Neuronal stem cell (in vitro differentiated cells): ENCODE data around the gene MUC6.

Experiments
- DNase-seq: peaks from one replicate; pipeline ENCODE4 v3.0.0-alpha.2; 2013; ENCODE audit warnings: low spot score
- H2AFZ ChIP-seq: one replicate; pipeline ENCODE4 v1.6.1; 2013; ENCODE audit warnings: mild to moderate bottlenecking, low read length, inconsistent platforms
- H2AK5ac ChIP-seq: 2 replicates; pipeline ENCODE4 v1.6.1; 2013; ENCODE audit warnings: low read depth, mild to moderate bottlenecking, inconsistent platforms, low read length, moderate library complexity, mixed read lengths
- H2BK120ac ChIP-seq: 2 replicates; pipeline ENCODE4 v1.6.1; 2013; ENCODE audit warnings: low read depth, mild to moderate bottlenecking, inconsistent platforms, low read length, moderate library complexity, mixed read lengths
- H2BK12ac ChIP-seq: one replicate; pipeline ENCODE4 v1.6.1; 2013; ENCODE audit warnings: low read length, inconsistent platforms
- H2BK15ac ChIP-seq: 2 replicates; pipeline ENCODE4 v1.6.1; 2013; ENCODE audit warnings: mild to moderate bottlenecking, low read length, inconsistent platforms, mixed read lengths
- H2BK5ac ChIP-seq: one replicate; pipeline ENCODE4 v1.6.1; 2013; ENCODE audit warnings: inconsistent platforms, mild to moderate bottlenecking, low read length, moderate library complexity
- H3K14ac ChIP-seq: one replicate; pipeline ENCODE4 v1.6.1; 2013; ENCODE audit warnings: low read length, inconsistent platforms
- H3K18ac ChIP-seq: 2 replicates; pipeline ENCODE4 v1.6.1; 2013; ENCODE audit warnings: low read length, inconsistent platforms
- H3K23ac ChIP-seq: 2 replicates; pipeline ENCODE4 v1.6.1; 2013; ENCODE audit warnings: low read depth, mild to moderate bottlenecking, mixed read lengths, low read length, inconsistent platforms; ENCODE audit not compliant: poor library complexity
- H3K27ac ChIP-seq: replicated peaks from 3 replicates; pipeline ENCODE4 v1.5.1; 2013; ENCODE audit warnings: low read length, inconsistent platforms
- H3K27me3 ChIP-seq, 3 experiments: 2 replicates each; pipeline ENCODE4 v1.6.1; 2013; ENCODE audit warnings: low read length in 3 of 3, mild to moderate bottlenecking in 2 of 3, inconsistent platforms in 1 of 3, low read depth in 1 of 3, mixed read lengths in 1 of 3, moderate library complexity in 1 of 3; ENCODE audit not compliant: control insufficient read depth in 3 of 3, insufficient read depth in 3 of 3
- H3K36me3 ChIP-seq, 2 donors: replicated peaks in 1 of 2; 2 replicates each; pipeline ENCODE4 v1.6.1; 2013; ENCODE audit warnings: low read length in 2 of 2; ENCODE audit not compliant: control insufficient read depth in 2 of 2, insufficient read depth in 2 of 2
- H3K4ac ChIP-seq: 2 replicates; pipeline ENCODE4 v1.6.1; 2013; ENCODE audit warnings: inconsistent platforms, mild to moderate bottlenecking, low read length, moderate library complexity
- H3K4me1 ChIP-seq, 2 donors: 1 replicate in 1 of 2; 2 replicates in 1 of 2; pipeline ENCODE4 v1.6.1; 2013; ENCODE audit warnings: low read length in 2 of 2, low read depth in 1 of 2; ENCODE audit not compliant: control insufficient read depth in 2 of 2, insufficient read depth in 1 of 2
- H3K4me2 ChIP-seq: one replicate; pipeline ENCODE4 v1.6.1; 2013; ENCODE audit warnings: mild to moderate bottlenecking, low read length, inconsistent platforms; ENCODE audit not compliant: insufficient read depth, poor library complexity, severe bottlenecking
- H3K4me3 ChIP-seq, 2 donors: 2 replicates each; pipeline ENCODE4 v1.5.1; 2013; ENCODE audit warnings: low read length in 2 of 2, mild to moderate bottlenecking in 2 of 2, inconsistent platforms in 1 of 2, moderate library complexity in 1 of 2
- H3K79me1 ChIP-seq: one replicate; pipeline ENCODE4 v1.6.1; 2013; ENCODE audit warnings: low read depth, mild to moderate bottlenecking, inconsistent platforms, low read length, moderate library complexity
- H3K9ac ChIP-seq: one replicate; pipeline ENCODE4 v1.6.1; 2013; ENCODE audit warnings: mild to moderate bottlenecking, low read depth, low read length, inconsistent platforms; ENCODE audit not compliant: poor library complexity
- H3K9me3 ChIP-seq, 2 donors: replicated peaks in 1 of 2; 2 replicates each; pipeline versions ENCODE3 to v1.6.1; 2013; ENCODE audit warnings: low read length in 2 of 2, mild to moderate bottlenecking in 2 of 2, inconsistent platforms in 1 of 2, low read depth in 1 of 2, mixed read lengths in 1 of 2, moderate library complexity in 1 of 2; ENCODE audit not compliant: control insufficient read depth in 2 of 2, insufficient read depth in 1 of 2
- H4K8ac ChIP-seq: one replicate; pipeline ENCODE4 v1.6.1; 2013; ENCODE audit warnings: low read depth, mild to moderate bottlenecking, inconsistent platforms, low read length, moderate library complexity
- H4K91ac ChIP-seq: one replicate; pipeline ENCODE4 v1.6.1; 2013; ENCODE audit warnings: low read length, low read depth, mild to moderate bottlenecking, inconsistent platforms; ENCODE audit not compliant: poor library complexity
- WGBS, 2 donors: extraction: QIAGEN DNeasy Blood & Tissue Kit; methylation state at CpG; one replicate each; pipeline ENCODE4 v1.1.7; 2013; ENCODE audit warnings: missing lambda C conversion rate in 2 of 2, mixed read lengths in 1 of 2; ENCODE audit not compliant: insufficient read length in 2 of 2, insufficient replicate concordance in 1 of 2; ENCODE audit errors: extremely low coverage in 2 of 2; 5-methylcytosine and 5-hydroxymethylcytosine counted together

MUC6 gene

DNA sequence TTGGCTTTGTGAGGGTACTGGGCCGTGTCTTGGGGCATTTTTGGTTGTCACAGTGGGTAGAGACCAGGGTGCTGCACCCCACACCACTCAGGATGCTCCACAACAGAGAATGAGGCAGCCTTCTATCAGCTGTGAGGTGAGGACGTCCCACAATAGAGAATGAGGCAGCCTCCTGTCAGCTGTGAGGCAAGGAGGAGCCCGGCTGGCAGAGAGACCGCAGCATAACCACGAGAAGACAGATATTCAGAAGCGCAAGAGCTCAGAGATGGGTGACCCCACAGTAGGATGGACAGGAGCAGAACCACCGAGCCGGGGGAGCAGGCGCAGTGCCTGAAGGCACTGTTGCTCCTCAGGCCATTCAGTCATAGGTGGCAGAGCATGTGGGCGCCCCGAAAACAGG lies 63.3 kb downstream of the MUC6 start:
- no CpG with 5 or more reads among the region's 11 CpGs for WGBS, 2 donors
- no peak overlapping the region for H3K4me2 ChIP-seq

DNA sequence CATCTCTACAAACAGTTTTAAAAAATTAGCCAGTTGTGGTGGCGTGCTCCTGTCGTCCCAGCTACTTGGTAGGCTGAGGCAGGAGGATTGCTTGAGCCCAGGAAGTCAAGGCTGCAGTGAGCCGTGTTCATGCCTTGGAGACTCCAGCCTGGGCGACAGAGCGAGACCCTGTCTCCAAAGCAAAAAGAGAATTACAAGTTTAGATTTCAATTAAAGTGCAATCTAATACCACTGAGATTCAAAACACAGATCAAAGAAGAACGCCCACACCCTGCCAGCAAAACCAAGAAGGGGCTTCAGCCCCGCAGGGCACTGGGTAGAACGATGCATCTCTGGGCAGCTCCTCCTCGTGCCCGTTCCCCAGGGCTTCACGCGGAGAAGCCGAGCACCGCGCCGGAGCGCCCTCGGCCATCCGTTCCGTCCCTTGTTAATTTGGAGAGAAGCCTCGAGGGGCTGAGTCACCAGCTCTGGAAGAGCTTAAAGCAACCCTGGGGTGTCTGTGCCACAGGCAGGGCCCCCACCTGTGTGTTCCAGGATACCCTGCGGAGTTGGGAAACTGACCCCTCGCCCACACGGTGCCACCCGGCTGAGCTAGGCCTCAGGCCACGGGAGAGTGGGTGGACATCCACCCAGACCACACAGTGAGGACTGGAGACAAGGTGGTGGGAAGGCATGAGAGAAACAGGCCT lies 63.9 kb downstream of the MUC6 start:
- H2BK15ac ChIP-seq, result no peak overlapping the region
- no peak overlapping the region for H2BK12ac ChIP-seq
- WGBS, 2 donors, result no CpG with 5 or more reads among the region's 26 CpGs
- no peak overlapping the region for H2AK5ac ChIP-seq
- no peak overlapping the region for H4K8ac ChIP-seq
- H3K36me3 ChIP-seq, result peaks cover 46 to 79% of the 10 kb centered on the region in 2 donors
- no peak overlapping the region for H3K14ac ChIP-seq
- peaks cover 7% of the 10 kb centered on the region for H3K79me1 ChIP-seq
- H3K4ac ChIP-seq, result no peak overlapping the region
- no peak overlapping the region for H4K91ac ChIP-seq
- peak overlapping the region in 1 of 2 donors; percentile 28 for H3K4me3 ChIP-seq
- no peak overlapping the region for H3K23ac ChIP-seq
- no peak overlapping the region for H3K9ac ChIP-seq
- no peaks in the 10 kb centered on the region for H3K27me3 ChIP-seq
- H3K18ac ChIP-seq, result no peak overlapping the region
- no peak overlapping the region for H3K27ac ChIP-seq
- H3K4me1 ChIP-seq, result peaks cover 0 to 3% of the 10 kb centered on the region in 2 donors
- no peak overlapping the region for H2BK120ac ChIP-seq
- no peaks in the 10 kb centered on the region for H3K9me3 ChIP-seq
- no peak for DNase-seq
- H2AFZ ChIP-seq, result no peak overlapping the region
- no peak overlapping the region for H2BK5ac ChIP-seq
- no peak overlapping the region for H3K4me2 ChIP-seq

More for the DNA sequence above, 63.3 kb downstream of the MUC6 start:
- no peak overlapping the region for H2BK12ac ChIP-seq
- H3K79me1 ChIP-seq, result peaks cover 11% of the 10 kb centered on the region
- H2BK15ac ChIP-seq, result no peak overlapping the region
- H4K8ac ChIP-seq, result no peak overlapping the region
- no peak overlapping the region for H3K4me3 ChIP-seq
- no peak overlapping the region for H3K14ac ChIP-seq
- no peak overlapping the region for H4K91ac ChIP-seq
- no peak overlapping the region for H3K4ac ChIP-seq
- H3K9ac ChIP-seq, result no peak overlapping the region
- no peak overlapping the region for H2BK120ac ChIP-seq
- no peaks in the 10 kb centered on the region for H3K27me3 ChIP-seq
- H2AK5ac ChIP-seq, result no peak overlapping the region
- H3K36me3 ChIP-seq, result peaks cover 49 to 79% of the 10 kb centered on the region in 2 donors
- peaks cover 0 to 3% of the 10 kb centered on the region in 2 donors for H3K4me1 ChIP-seq
- DNase-seq, result no peak
- no peak overlapping the region for H2BK5ac ChIP-seq
- no peak overlapping the region for H2AFZ ChIP-seq
- H3K18ac ChIP-seq, result no peak overlapping the region
- H3K23ac ChIP-seq, result no peak overlapping the region
- no peak overlapping the region for H3K27ac ChIP-seq
- H3K9me3 ChIP-seq, result no peaks in the 10 kb centered on the region

DNA sequence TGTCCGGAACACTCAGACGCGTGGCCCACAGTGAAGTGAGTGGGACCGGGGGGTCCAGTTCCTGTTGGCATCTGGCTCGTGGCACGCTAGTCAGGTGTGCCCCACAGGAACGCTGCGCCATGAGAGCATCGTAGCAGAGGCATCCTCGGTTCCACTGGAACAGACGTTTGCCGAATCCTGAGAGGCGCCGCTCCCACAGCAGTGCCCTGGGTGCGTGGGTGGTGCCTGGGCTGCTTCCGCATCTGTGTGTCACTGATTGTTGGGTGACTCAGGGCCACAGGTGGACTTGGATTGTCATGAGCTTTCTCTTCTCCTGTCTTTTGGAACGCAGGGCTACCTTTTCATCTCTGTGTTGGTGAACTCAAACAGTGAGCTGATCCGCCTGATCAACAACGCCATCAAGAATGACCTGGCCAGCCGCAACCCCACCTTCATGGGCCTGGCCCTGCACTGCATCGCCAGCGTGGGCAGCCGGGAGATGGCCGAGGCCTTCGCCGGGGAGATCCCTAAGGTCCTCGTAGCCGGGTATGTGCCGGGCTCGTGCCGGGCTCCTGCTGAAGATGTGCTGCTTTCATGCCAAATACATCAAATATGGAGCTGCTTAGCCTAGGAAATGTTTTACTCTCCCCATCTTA lies 64.7 kb downstream of the MUC6 start:
- Histone ChIP-seq H3K79me1 (peaks cover 7% of the 10 kb centered on the region), H3K9me3 (no peaks in the 10 kb centered on the region), H2BK5ac (no peak overlapping the region), H2BK15ac (no peak overlapping the region), H3K18ac (no peak overlapping the region), H2BK120ac (no peak overlapping the region), H3K9ac (no peak overlapping the region), H3K36me3 (peaks cover 39 to 73% of the 10 kb centered on the region in 2 donors), H3K4me1 (peaks cover 0 to 3% of the 10 kb centered on the region in 2 donors), H4K8ac (no peak overlapping the region), H2AK5ac (no peak overlapping the region), H3K27me3 (no peaks in the 10 kb centered on the region), H2BK12ac (no peak overlapping the region), H4K91ac (no peak overlapping the region), H3K23ac (no peak overlapping the region), H3K4me3 (peak overlapping the region in 1 of 2 donors; percentile 30), H2AFZ (no peak overlapping the region), H3K4ac (no peak overlapping the region), H3K27ac (no peak overlapping the region), H3K4me2 (no peak overlapping the region), H3K14ac (no peak overlapping the region)
- DNase-seq, result no peak
- WGBS, 2 donors, result no CpG with 5 or more reads among the region's 31 CpGs

DNA sequence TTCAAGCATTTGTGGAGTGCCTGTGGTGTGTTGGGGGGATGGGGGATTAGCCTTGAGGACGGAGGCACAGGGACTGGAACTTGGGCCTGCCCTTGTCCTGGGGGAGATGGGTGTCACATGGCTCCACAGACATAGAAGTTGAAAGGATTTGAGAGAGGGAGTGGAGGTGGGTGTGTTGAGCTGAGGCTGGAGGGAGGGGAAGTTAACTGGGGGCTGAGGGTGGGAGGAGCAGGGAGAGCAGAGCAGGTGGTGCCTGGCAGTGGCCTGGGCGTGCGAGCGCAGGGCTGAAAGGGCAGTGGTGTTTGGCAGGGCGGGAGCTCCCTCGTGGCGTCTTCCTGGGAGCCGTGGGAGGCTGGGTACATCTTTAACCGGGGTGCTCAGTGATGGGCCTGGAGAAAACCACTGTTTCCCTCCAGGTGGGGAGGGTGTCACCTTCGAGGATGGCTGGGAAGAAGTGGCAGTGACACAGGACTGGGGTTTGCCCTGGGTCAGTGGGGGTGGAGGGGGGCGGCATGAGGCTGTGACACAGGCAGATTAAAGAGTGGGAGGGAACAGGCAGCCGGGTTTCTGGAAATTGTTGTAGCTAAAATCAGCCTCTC lies 65.3 kb downstream of the MUC6 start:
- DNase-seq, result no peak
- WGBS, 2 donors, result no CpG with 5 or more reads among the region's 12 CpGs
- no peak overlapping the region for H4K8ac ChIP-seq

More for the DNA sequence above, 65.3 kb downstream of the MUC6 start:
- peaks cover 7% of the 10 kb centered on the region for H3K79me1 ChIP-seq
- no peak overlapping the region for H2AK5ac ChIP-seq
- no peak overlapping the region for H3K4me2 ChIP-seq
- H3K23ac ChIP-seq, result no peak overlapping the region
- H3K9ac ChIP-seq, result peak overlapping the region; percentile 63
- H3K4me1 ChIP-seq, result peaks cover 0 to 3% of the 10 kb centered on the region in 2 donors
- no peak overlapping the region for H3K18ac ChIP-seq
- no peak overlapping the region for H2BK12ac ChIP-seq
- H2BK15ac ChIP-seq, result no peak overlapping the region
- H3K36me3 ChIP-seq, result peaks cover 41 to 71% of the 10 kb centered on the region in 2 donors
- no peaks in the 10 kb centered on the region for H3K27me3 ChIP-seq
- no peak overlapping the region for H3K4ac ChIP-seq
- H3K27ac ChIP-seq, result no peak overlapping the region
- H3K4me3 ChIP-seq, result no peak overlapping the region
- H2AFZ ChIP-seq, result no peak overlapping the region
- H3K9me3 ChIP-seq, result no peaks in the 10 kb centered on the region
- H4K91ac ChIP-seq, result no peak overlapping the region
- no peak overlapping the region for H3K14ac ChIP-seq
- no peak overlapping the region for H2BK5ac ChIP-seq
- no peak overlapping the region for H2BK120ac ChIP-seq
